Esophagus muscularis mucosa (tissue), 3 donors: ENCODE measurements around the gene BRD2.

ENCODE experiments used
- POLR2A ChIP-seq: fragments of 450-650 bp; IDR thresholded peaks from one replicate; pipeline ENCODE4 v1.6.1; 2017; ENCODE audit warnings: antibody characterized with exemption, moderate library complexity, mild to moderate bottlenecking, low read depth
- POLR2AphosphoS5 ChIP-seq, 2 donors: sonication (generic); formaldehyde crosslinking; IDR thresholded peaks; one replicate each; pipeline ENCODE4 v1.6.1; 2017; ENCODE audit warnings: antibody characterized with exemption in 2 of 2
- TF ChIP-seq, protein P1 (sequence below), 3 experiments: fragments of 200-600 bp in 2 of 3; fragments of 450-650 bp in 1 of 3; sonication (generic) in 2 of 3; IDR thresholded peaks; one replicate each; pipeline ENCODE4 v1.5.1; 2017 to 2019; ENCODE audit warnings: antibody characterized with exemption in 3 of 3, mild to moderate bottlenecking in 2 of 3, moderate library complexity in 1 of 3

GRCh38 chr6:33023536-33023935, 55.1 kb downstream of the BRD2 start:
- TF ChIP-seq, protein P1, sequence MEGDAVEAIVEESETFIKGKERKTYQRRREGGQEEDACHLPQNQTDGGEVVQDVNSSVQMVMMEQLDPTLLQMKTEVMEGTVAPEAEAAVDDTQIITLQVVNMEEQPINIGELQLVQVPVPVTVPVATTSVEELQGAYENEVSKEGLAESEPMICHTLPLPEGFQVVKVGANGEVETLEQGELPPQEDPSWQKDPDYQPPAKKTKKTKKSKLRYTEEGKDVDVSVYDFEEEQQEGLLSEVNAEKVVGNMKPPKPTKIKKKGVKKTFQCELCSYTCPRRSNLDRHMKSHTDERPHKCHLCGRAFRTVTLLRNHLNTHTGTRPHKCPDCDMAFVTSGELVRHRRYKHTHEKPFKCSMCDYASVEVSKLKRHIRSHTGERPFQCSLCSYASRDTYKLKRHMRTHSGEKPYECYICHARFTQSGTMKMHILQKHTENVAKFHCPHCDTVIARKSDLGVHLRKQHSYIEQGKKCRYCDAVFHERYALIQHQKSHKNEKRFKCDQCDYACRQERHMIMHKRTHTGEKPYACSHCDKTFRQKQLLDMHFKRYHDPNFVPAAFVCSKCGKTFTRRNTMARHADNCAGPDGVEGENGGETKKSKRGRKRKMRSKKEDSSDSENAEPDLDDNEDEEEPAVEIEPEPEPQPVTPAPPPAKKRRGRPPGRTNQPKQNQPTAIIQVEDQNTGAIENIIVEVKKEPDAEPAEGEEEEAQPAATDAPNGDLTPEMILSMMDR (IDR thresholded peaks at IDR 0.05), result no peak
- TF ChIP-seq POLR2A (no peak), POLR2AphosphoS5 (IDR thresholded peaks at IDR 0.05) (no peak)
